ENCODE data around the gene ADORA1. TPM values are rescaled to one million over a fixed set of nuclear protein-coding genes. Genes with fewer than 3 reads are reported as not detected.
A peak's percentile ranks its signal among the peaks of the same experiment; 100 is the strongest.

Gene ADORA1
- polyA plus RNA-seq, 1 of the 3 experiments (the other 2 are of a cell fraction): 4.8 TPM

DNA sequence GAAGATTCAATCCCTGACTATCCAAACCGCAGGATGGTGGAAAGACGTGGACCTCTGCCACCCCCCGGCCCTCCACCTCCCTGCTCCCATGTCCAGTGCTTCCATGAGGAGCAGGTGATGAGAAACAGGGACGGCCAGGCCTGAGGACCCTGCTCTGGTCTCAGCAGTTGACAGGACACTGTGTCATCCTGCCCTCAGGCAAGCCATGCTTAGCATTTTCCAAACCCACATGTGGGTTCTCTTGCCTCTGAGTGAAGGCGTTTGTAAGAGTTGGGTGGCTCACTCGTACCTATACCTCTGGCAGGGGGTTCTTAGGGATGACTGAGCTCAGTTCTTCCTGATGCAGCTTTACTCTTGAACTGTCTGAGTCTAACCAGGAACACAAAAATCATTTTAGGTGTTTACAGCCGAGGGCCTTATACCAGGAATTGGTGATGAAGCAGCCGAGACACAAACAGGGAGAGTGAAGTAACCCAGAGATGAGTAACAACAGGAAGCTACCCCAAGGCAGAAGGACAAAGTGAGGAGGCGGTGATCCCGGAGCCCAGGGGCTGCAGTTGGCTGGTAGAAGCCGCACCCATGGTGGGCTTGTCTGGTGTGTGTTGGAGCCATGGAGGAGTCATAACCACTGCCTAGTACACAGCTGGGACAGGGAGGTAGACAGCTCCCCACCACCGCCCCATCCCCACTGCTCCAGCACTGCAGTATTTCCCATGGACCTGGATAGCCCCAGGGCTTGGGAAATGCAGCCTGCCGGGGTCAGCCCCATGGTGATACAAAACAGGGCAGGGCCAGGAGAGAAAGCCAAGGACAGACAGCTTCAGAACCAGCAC is 26.7 kb downstream of the ADORA1 start (continued):
- TF ChIP-seq, protein P1, sequence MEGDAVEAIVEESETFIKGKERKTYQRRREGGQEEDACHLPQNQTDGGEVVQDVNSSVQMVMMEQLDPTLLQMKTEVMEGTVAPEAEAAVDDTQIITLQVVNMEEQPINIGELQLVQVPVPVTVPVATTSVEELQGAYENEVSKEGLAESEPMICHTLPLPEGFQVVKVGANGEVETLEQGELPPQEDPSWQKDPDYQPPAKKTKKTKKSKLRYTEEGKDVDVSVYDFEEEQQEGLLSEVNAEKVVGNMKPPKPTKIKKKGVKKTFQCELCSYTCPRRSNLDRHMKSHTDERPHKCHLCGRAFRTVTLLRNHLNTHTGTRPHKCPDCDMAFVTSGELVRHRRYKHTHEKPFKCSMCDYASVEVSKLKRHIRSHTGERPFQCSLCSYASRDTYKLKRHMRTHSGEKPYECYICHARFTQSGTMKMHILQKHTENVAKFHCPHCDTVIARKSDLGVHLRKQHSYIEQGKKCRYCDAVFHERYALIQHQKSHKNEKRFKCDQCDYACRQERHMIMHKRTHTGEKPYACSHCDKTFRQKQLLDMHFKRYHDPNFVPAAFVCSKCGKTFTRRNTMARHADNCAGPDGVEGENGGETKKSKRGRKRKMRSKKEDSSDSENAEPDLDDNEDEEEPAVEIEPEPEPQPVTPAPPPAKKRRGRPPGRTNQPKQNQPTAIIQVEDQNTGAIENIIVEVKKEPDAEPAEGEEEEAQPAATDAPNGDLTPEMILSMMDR (IDR thresholded peaks at IDR 0.05): no peak
- TF ChIP-seq, protein P2, sequence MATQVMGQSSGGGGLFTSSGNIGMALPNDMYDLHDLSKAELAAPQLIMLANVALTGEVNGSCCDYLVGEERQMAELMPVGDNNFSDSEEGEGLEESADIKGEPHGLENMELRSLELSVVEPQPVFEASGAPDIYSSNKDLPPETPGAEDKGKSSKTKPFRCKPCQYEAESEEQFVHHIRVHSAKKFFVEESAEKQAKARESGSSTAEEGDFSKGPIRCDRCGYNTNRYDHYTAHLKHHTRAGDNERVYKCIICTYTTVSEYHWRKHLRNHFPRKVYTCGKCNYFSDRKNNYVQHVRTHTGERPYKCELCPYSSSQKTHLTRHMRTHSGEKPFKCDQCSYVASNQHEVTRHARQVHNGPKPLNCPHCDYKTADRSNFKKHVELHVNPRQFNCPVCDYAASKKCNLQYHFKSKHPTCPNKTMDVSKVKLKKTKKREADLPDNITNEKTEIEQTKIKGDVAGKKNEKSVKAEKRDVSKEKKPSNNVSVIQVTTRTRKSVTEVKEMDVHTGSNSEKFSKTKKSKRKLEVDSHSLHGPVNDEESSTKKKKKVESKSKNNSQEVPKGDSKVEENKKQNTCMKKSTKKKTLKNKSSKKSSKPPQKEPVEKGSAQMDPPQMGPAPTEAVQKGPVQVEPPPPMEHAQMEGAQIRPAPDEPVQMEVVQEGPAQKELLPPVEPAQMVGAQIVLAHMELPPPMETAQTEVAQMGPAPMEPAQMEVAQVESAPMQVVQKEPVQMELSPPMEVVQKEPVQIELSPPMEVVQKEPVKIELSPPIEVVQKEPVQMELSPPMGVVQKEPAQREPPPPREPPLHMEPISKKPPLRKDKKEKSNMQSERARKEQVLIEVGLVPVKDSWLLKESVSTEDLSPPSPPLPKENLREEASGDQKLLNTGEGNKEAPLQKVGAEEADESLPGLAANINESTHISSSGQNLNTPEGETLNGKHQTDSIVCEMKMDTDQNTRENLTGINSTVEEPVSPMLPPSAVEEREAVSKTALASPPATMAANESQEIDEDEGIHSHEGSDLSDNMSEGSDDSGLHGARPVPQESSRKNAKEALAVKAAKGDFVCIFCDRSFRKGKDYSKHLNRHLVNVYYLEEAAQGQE (IDR thresholded peaks at IDR 0.05; ENCODE audit: low read depth, low read length): no peak
- TF ChIP-seq FOXJ3 (CRISPR knock-in tag; IDR thresholded peaks at IDR 0.05) (no peak), RFX5 (IDR thresholded peaks at IDR 0.05; ENCODE audit: low read length) (no peak), FOXM1 (IDR thresholded peaks at IDR 0.05; ENCODE audit: low read depth) (no peak), RCOR1 (IDR thresholded peaks at IDR 0.05; ENCODE audit: low read length) (no peak), YY1 (IDR thresholded peaks at IDR 0.05; ENCODE audit: low read depth) (no peak), EZH2phosphoT487 (IDR thresholded peaks at IDR 0.05; ENCODE audit: borderline replicate concordance, low read depth) (no peak), RAD21 (IDR thresholded peaks at IDR 0.05; ENCODE audit: low read length) (no peak), CHD2 (IDR thresholded peaks at IDR 0.05; ENCODE audit: low read length, partially characterized antibody) (no peak), ELF1 (IDR thresholded peaks at IDR 0.05) (no peak), JUND (IDR thresholded peaks at IDR 0.05) (no peak), FOSL2 (IDR thresholded peaks at IDR 0.05; ENCODE audit: borderline replicate concordance, low read depth) (no peak), EP300 (IDR thresholded peaks at IDR 0.05; ENCODE audit: borderline replicate concordance in 1 of 2, low read depth in 1 of 2, low read length in 1 of 2) (peak; percentile 3 to 27; a peak in 2 of 4 replicates)
- TF ChIP-seq, protein P3, sequence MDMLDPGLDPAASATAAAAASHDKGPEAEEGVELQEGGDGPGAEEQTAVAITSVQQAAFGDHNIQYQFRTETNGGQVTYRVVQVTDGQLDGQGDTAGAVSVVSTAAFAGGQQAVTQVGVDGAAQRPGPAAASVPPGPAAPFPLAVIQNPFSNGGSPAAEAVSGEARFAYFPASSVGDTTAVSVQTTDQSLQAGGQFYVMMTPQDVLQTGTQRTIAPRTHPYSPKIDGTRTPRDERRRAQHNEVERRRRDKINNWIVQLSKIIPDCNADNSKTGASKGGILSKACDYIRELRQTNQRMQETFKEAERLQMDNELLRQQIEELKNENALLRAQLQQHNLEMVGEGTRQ (IDR thresholded peaks at IDR 0.05; ENCODE audit: borderline replicate concordance, low read depth, low read length): no peak

All from SK-N-SH (cell line).